Fibroblast of lung (primary cell): ENCODE data around the gene TMEM131L.

Source experiments
- EZH2 ChIP-seq: IDR thresholded peaks from 2 replicates; pipeline ENCODE4 v1.5.1; 2012; ENCODE audit warnings: low read length, control low read depth, mild to moderate bottlenecking; ENCODE audit errors: missing control alignments
- TF ChIP-seq, protein P1 (sequence below), 2 donors: IDR thresholded peaks in 1 of 2; conservative IDR thresholded peaks in 1 of 2; 1 replicate in 1 of 2; 2 replicates in 1 of 2; pipeline ENCODE4 v1.5.1; 2011 to 2012; ENCODE audit warnings: low read length in 2 of 2, control low read depth in 1 of 2, inconsistent platforms in 1 of 2, low read depth in 1 of 2, mild to moderate bottlenecking in 1 of 2

DNA sequence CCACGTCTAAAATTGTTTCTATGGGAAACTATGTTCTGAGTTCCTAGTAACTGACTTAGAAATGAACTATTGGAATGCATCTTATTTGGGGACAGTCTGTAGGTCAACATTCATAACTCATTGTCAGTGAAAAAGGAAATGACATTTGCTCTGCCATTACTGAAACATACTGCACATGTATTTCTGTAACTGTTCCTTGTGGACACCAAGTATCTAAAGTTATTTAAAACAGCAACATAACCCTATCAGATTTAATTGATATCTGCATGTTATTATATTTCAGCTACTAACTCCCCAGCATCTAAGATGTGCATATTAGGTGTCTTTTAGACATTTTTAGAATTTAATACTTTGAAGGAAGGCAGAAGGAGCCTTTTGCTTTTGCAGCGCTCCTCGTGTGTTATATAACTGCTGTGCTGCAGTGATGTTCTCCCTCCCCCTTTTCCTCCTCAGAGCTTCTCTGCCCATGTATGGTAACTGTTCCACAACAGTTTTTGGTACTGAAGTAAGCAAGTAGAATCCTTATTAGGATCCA lies 37.2 kb upstream of the TMEM131L start:
- TF ChIP-seq, protein P1, sequence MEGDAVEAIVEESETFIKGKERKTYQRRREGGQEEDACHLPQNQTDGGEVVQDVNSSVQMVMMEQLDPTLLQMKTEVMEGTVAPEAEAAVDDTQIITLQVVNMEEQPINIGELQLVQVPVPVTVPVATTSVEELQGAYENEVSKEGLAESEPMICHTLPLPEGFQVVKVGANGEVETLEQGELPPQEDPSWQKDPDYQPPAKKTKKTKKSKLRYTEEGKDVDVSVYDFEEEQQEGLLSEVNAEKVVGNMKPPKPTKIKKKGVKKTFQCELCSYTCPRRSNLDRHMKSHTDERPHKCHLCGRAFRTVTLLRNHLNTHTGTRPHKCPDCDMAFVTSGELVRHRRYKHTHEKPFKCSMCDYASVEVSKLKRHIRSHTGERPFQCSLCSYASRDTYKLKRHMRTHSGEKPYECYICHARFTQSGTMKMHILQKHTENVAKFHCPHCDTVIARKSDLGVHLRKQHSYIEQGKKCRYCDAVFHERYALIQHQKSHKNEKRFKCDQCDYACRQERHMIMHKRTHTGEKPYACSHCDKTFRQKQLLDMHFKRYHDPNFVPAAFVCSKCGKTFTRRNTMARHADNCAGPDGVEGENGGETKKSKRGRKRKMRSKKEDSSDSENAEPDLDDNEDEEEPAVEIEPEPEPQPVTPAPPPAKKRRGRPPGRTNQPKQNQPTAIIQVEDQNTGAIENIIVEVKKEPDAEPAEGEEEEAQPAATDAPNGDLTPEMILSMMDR (conservative IDR thresholded peaks at IDR 0.05 in 1 of 2, IDR thresholded peaks at IDR 0.05 in 1 of 2; ENCODE audit: low read depth in 1 of 2, low read length in 2 of 2) = no peak
- no peak for TF ChIP-seq EZH2
